Hepatic stellate cell (primary cell): ENCODE results near the gene TTC34.

Experiments used
- DNase-seq: peaks from one replicate; pipeline ENCODE4 v3.0.0; 2011; ENCODE audit warnings: low spot score

Gene TTC34

GRCh38 chr1:2812939-2813653 lies 11.6 kb upstream of the TTC34 start:
- DNase-seq, result no peak

GRCh38 chr1:2812136-2812535 lies 10.6 kb upstream of the TTC34 start:
- no peak for DNase-seq

- no peak for DNase-seq
Measured at GRCh38 chr1:2811533-2811918, 10.0 kb upstream of the TTC34 start.

- DNase-seq, result no peak
Measured at GRCh38 chr1:2810899-2811532, 9.5 kb upstream of the TTC34 start.

GRCh38 chr1:2810281-2810680 lies 8.8 kb upstream of the TTC34 start:
- no peak for DNase-seq

GRCh38 chr1:2809656-2810055 lies 8.2 kb upstream of the TTC34 start:
- DNase-seq, result no peak

- DNase-seq, result no peak
Measured at GRCh38 chr1:2808831-2809605, 7.5 kb upstream of the TTC34 start.

- DNase-seq, result no peak
Measured at GRCh38 chr1:2808386-2808705, 6.9 kb upstream of the TTC34 start.

- DNase-seq, result no peak
Measured at GRCh38 chr1:2807678-2808385, 6.3 kb upstream of the TTC34 start.

- DNase-seq, result no peak
Measured at GRCh38 chr1:2807036-2807435, 5.5 kb upstream of the TTC34 start.

- DNase-seq, result no peak
Measured at GRCh38 chr1:2806591-2806990, 5.1 kb upstream of the TTC34 start.

- no peak for DNase-seq
Measured at GRCh38 chr1:2805801-2806430, 4.4 kb upstream of the TTC34 start.

GRCh38 chr1:2804628-2805351 lies 3.3 kb upstream of the TTC34 start:
- no peak for DNase-seq

GRCh38 chr1:2803931-2804627 lies 2.6 kb upstream of the TTC34 start:
- DNase-seq, result no peak

GRCh38 chr1:2803086-2803930 lies 1.8 kb upstream of the TTC34 start:
- no peak for DNase-seq

- no peak for DNase-seq
Measured at GRCh38 chr1:2802421-2802961, 998 bp upstream of the TTC34 start.

- no peak for DNase-seq
Measured at GRCh38 chr1:2801046-2801445, 447 bp downstream of the TTC34 start.

GRCh38 chr1:2800664-2801045 lies 838 bp downstream of the TTC34 start:
- DNase-seq, result no peak

GRCh38 chr1:2799811-2800663 lies 1.5 kb downstream of the TTC34 start:
- DNase-seq, result no peak
